ENCODE measurements around the gene TSPEAR.

DNA sequence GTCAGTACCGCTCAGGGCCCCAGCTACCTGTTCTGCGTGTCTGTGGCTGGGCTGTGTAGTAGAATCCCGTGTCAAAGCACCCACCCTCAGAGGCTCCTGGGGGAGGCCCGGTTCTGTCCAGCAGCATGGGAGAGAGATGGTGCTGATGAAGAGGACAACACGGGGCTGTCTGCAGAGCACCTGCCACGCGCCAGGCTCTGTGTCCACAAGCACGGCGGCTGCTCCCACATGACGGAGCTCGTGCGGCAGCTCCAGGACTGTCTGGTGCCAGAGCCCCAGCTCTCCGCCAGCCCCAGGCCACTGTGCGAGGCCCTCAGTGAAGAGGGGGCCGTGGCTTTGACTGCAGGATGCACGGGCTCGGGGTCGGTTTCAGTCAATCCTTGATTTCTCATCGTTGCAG lies 42.0 kb upstream of the TSPEAR start:
- TF ChIP-seq, protein P1, sequence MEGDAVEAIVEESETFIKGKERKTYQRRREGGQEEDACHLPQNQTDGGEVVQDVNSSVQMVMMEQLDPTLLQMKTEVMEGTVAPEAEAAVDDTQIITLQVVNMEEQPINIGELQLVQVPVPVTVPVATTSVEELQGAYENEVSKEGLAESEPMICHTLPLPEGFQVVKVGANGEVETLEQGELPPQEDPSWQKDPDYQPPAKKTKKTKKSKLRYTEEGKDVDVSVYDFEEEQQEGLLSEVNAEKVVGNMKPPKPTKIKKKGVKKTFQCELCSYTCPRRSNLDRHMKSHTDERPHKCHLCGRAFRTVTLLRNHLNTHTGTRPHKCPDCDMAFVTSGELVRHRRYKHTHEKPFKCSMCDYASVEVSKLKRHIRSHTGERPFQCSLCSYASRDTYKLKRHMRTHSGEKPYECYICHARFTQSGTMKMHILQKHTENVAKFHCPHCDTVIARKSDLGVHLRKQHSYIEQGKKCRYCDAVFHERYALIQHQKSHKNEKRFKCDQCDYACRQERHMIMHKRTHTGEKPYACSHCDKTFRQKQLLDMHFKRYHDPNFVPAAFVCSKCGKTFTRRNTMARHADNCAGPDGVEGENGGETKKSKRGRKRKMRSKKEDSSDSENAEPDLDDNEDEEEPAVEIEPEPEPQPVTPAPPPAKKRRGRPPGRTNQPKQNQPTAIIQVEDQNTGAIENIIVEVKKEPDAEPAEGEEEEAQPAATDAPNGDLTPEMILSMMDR (IDR thresholded peaks at IDR 0.05 in 4 of 5, conservative IDR thresholded peaks at IDR 0.05 in 1 of 5) = no peak
- no peak for TF ChIP-seq POLR2A (IDR thresholded peaks at IDR 0.05)

All from gastrocnemius medialis (tissue), 4 donors.